Measurements from ENCODE around the gene POLR3K.
A peak's percentile ranks its signal among the peaks of the same experiment; 100 is the strongest.

Gene POLR3K

DNA sequence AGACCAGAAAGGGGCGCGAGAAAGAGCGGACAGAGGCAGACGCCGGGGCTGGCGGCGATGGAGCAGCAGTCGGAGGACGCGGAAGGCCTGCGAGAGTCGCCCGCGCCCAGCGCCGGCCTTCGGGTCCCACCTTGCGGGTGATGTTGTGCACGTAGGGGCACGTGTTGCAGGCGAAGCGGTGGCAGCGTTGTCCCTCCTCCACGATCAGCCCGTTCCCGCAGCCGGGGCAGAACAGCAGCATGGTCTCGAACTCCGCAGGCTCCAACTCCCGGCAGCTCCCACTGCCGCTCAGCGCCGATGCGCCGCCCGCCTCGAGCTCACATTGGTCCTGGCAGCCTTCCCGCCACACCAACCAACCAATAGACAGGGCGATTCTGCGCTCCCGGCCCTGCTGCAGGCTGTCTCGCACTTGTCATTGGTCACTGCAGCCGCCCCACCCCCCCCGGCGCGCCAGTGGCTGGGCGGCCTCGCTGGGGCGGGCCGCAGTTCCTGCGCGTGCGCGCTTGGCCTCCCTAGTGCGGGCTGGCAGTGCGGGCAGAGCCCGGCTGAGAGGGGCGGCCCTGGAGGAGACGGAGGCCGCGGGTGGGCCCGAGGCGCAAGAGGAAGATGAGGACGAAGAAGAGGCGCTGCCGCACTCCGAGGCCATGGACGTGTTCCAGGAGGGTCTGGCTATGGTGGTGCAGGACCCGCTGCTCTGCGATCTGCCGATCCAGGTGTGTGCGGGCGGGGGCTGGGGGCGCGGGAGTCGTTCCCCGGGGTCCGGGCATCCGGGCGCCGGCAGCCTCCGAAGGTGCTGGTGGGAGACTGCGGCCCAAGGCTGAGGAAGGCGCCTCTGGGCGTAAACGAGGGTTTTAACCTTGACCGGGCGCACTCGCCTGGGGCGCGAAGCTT lies at the start of gene POLR3K, which contains the start of gene SNRNP25:
Gene POLR3K, minus strand, starts transcription at position 263 of the 891 bp plus-strand sequence. Its CDS starts 22 bp downstream, at position 241.
Gene SNRNP25, plus strand, starts transcription at position 483 of the 891 bp plus-strand sequence. Its CDS starts 189 bp downstream, at position 672.
- peak; percentile 88 to 99 (median 98) for DNase-seq

GRCh38 chr16:102060-102855 lies 48.9 kb upstream of the POLR3K start:
- DNase-seq: peak in 43 of 58 donors; percentile 18 to 87 (median 53)

- no peak for DNase-seq
Measured at GRCh38 chr16:101586-101985, 48.2 kb upstream of the POLR3K start.

DNA sequence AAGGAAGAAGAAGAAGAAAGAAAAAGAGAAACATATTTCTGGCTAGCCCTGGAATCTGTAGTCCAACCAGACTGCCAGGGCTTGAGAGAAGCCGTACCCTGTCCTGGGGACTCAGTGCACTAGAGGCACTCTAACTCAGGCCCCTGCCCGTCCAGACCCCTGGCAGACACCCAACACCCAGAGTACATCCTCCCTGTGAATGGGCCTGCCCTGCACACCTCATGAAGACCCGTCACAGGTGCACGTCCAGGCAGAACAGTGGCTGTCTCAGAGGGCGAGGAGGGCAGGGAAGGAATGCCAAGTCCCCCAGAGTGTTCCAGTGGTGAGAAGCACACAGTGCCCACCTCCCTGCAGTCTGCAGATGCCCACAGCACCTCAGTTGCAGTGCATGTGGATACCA lies 47.6 kb upstream of the POLR3K start:
- DNase-seq: no peak

DNA sequence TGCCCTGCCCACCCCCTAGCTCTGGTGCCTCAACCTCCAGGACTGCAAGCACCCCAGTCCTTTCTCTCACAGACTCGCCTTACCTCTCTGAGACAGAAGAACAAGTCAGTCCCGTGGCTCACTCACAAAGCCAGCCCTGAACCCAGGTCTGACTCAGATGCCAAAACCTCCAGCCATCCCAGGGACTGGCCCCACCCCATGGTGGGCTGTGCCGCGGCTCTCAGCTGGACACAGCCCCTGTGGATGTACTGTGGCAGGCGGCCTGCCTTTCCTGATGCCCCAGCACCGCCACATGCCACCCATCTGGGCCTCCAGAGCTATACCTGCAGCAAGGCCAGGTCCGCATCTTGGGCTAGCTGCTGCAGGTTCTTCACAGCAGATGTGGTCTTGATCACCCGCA lies 44.4 kb upstream of the POLR3K start:
- no peak for DNase-seq

GRCh38 chr16:96935-97381 lies 43.5 kb upstream of the POLR3K start:
- peak in 55 of 58 donors; percentile 21 to 90 (median 77) for DNase-seq

- DNase-seq: no peak
Measured at GRCh38 chr16:94918-95265, 41.5 kb upstream of the POLR3K start.

GRCh38 chr16:92431-93339 lies 39.3 kb upstream of the POLR3K start:
- peak in 2 of 58 donors; percentile 27 to 36 for DNase-seq

- DNase-seq: peak in 51 of 58 donors; percentile 18 to 87 (median 60)
Measured at GRCh38 chr16:91484-91883, 38.1 kb upstream of the POLR3K start.

DNA sequence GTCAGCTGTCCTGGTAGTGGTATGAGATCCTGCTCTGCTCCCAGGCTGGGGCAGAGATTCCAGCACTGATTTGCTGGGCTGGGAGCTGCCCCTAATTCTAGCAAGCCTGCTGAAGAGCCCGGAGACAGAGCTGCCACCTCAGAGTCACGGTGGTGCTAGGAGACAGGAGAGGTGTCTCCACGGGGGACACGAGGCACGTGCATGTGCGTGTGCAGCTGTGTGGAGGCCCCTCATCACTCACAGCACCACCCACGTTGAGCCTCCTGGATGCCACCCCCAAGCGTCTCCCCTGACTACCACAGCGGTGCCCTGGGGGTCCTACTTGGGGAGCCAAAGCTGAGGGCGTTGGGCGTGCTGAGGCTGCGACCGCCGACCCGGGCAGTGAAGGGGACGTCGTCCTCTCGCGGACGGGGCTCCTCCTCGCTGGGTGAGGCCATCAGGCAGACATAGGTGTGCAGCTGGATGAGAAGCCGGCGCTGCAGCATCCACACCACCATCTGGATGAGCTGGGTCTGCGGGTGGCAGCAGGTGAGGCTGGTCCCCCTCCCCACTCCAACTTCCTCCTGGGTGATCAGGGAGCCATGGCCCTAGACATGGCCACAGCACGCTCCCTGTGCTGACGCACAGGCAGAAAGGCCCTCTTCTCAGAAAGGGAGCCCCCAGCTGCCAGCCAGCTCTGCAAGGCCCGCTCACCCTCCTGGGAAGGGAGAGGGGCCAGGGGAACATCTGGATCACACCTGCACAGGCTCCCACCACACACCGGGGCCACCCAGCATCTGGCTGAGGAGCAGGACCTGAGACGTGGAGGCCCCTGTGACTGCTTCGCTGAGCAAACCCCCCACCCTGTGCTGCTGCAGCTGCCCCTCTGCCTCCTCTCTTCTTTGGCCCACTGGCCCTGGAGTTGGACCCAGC lies 36.2 kb upstream of the POLR3K start:
- no peak for DNase-seq

GRCh38 chr16:88613-89012 lies 35.2 kb upstream of the POLR3K start:
- DNase-seq: no peak

DNA sequence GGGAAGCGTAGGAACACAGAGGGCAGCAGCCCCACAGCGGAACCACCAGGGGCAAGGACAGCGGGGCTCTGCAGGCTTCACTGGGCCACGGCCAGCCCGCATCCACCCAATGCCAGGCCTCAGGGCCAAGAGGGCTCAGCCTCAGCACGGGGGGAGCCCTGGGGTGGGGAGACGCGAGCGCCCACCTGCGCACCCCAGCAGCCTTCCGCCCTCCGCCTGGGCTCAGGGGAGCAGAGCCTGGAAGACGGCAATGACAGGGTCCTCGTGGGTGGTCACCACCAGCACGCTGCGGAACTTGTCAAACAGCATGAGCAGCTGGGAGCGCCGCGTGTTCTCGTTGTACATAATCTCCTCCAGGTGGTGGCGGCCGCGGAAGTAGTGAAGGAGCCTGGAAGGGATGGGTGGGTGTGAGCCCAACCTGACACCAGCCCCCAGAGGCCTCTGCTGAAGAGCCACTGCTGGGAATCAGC lies 33.1 kb upstream of the POLR3K start:
- peak in 13 of 58 donors; percentile 16 to 61 (median 29) for DNase-seq

DNA sequence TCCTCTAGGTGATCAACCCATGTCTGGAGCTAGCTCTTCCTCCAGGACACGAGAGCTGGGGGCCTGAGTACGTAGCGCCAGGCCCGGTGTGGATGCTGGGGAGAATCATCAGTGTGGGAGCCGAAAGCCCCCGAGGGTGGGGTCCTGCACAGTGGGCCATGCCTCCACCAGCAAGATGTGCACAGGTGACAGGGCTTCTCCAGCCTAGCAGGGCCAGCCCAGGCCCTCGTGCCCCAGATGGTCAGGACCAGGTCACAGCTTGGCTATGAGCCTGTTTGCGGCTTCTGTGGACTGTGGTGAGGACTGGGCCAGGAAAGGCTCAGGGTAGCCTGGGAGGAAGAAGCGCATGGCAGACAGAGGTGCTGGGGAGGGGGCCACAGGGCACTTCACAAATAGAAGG lies 32.5 kb upstream of the POLR3K start:
- DNase-seq: no peak

- DNase-seq: no peak
Measured at GRCh38 chr16:85407-85782, 32.0 kb upstream of the POLR3K start.

DNA sequence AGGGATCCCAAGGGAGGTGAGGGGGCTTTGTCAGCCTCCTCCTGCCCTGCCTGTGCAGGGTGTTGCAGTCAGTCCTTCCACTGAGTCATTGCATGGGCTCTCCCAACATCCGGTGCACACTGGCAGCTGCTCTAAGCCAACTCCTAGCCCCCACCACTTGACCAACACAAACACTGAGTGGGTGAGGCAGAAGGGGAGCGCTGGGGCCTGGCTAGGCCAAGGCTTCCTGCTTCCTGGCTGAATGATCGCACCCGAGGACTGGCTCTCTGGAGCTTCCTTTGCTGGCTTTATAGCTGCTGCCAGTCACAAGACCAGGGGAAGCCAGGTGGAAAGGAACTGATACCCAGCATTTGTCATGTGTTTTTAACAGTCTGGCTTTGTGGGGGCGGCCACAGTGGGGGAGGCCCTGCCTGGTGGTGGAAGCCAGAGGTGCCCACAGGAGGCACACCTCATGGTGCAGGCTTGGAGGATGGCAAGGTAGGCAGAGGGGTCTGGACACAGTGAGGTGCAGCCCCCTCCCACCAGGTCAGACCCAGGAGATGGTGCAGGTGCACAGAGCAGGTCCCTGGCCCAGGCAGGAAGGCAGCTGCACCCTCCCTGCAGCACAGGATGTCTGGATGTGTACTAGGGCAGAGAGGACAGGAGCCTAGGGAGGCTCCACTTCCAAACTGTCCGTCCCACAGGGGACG lies 31.5 kb upstream of the POLR3K start:
- peak in 21 of 58 donors; percentile 14 to 80 (median 40) for DNase-seq

DNA sequence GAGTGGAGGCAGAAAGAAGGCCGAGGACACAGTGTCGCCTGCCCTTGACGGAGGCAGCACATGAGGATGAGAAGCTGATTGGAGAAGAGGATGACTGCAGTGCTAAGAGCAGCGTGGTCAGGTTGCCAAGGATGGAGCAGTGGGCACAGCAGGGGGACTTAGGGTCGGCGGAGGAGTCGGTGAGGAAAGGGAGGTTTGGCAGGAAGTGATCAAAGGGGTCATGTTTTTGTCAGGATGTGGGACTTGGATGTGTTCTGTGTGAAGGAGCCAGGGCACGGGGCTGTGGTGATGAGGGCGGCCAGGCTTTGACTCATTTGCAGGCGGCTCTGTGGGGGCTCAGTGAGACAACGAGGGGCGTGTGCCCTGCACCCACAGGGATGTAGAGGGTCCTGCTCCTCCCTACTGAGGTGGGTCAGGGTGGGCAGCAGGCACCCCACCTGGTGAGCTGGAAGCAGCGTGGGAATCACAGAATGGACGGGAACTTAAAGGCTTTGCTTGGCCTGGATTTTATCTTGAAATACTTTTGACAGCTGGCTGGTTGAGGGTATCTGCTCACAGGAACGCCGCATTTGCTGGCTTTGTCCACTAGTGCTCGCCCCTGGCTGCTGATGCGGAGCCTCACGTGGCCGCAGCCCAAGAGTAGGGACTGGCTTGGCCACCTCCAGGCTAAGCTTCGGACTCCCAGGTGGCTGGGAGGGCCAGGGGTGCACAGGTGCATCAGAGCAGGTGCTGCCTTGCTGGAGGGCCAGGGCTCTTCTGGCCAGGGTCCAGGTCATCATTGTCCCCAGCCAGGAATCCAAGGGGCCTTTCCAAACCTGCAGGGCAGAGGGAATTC lies 30.6 kb upstream of the POLR3K start:
- no peak for DNase-seq

DNA sequence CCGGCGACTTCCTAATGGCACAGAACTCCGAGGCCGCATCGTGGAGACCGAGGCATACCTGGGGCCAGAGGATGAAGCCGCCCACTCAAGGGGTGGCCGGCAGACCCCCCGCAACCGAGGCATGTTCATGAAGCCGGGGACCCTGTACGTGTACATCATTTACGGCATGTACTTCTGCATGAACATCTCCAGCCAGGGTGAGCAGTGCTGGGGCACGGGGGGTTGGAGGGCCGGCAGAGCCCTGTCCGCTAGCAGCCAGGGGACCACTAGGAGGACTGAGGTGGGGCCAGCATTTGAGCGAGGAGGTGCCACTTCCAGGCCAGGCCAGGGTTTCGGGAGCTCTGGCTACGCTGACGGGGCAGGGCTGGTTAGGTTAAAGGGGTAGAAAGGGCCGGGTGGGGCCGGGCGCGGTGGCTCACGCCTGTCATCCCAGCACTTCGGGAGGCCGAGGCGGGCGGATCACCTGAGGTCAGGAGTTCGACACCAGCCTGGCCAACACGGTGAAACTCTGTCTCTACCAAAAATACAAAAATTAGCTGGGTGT lies 29.7 kb upstream of the POLR3K start:
- DNase-seq: no peak
